CD4-positive, alpha-beta T cell treated with Interleukin-4 for 1 hour (primary cell): Measurements from ENCODE around the gene ARHGEF33.
"Not testable (repeated sequence)": the region's sequence is repeated elsewhere in the genome, so short reads cannot be mapped to it uniquely, and the experiment has no call there.

Experiments
- DNase-seq, 2 donors: peaks; one replicate each; pipeline ENCODE4 v3.0.0-alpha.2; 2020 to 2022

Gene ARHGEF33

GRCh38 chr2:38911191-38911590 lies 21.5 kb downstream of the ARHGEF33 start:
- DNase-seq: no peak

- no peak for DNase-seq
Measured at GRCh38 chr2:38912619-38913018, 22.9 kb downstream of the ARHGEF33 start.

GRCh38 chr2:38922389-38922788 lies 32.7 kb downstream of the ARHGEF33 start:
- no peak for DNase-seq

- no peak for DNase-seq
Measured at GRCh38 chr2:38922902-38923301, 33.2 kb downstream of the ARHGEF33 start.

- no peak for DNase-seq
Measured at GRCh38 chr2:38925982-38926381, 36.3 kb downstream of the ARHGEF33 start.

- DNase-seq: no peak
Measured at GRCh38 chr2:38930600-38930999, 40.9 kb downstream of the ARHGEF33 start.

GRCh38 chr2:38932586-38932985 lies 42.9 kb downstream of the ARHGEF33 start:
- DNase-seq: no peak

- DNase-seq: no peak
Measured at GRCh38 chr2:38933653-38934052, 44.0 kb downstream of the ARHGEF33 start.

- DNase-seq: no peak
Measured at GRCh38 chr2:38934742-38935141, 45.1 kb downstream of the ARHGEF33 start.

GRCh38 chr2:38935568-38936172 lies 46.0 kb downstream of the ARHGEF33 start:
- DNase-seq: no peak

- DNase-seq: not testable (repeated sequence)
Measured at GRCh38 chr2:38936516-38936915, 46.8 kb downstream of the ARHGEF33 start.

- no peak for DNase-seq
Measured at GRCh38 chr2:38937548-38937947, 47.9 kb downstream of the ARHGEF33 start.

- no peak for DNase-seq
Measured at GRCh38 chr2:38940746-38941145, 51.1 kb downstream of the ARHGEF33 start.

- DNase-seq: no peak
Measured at GRCh38 chr2:38943784-38944183, 54.1 kb downstream of the ARHGEF33 start.

- DNase-seq: no peak
Measured at GRCh38 chr2:38945372-38945771, 55.7 kb downstream of the ARHGEF33 start.

- DNase-seq: no peak
Measured at GRCh38 chr2:38945911-38946310, 56.2 kb downstream of the ARHGEF33 start.

GRCh38 chr2:38947241-38948239 lies 57.9 kb downstream of the ARHGEF33 start:
- DNase-seq: peak; percentile 64

- no peak for DNase-seq
Measured at GRCh38 chr2:38948387-38948882, 58.8 kb downstream of the ARHGEF33 start.

GRCh38 chr2:38948995-38949394 lies 59.3 kb downstream of the ARHGEF33 start:
- DNase-seq: no peak

GRCh38 chr2:38951766-38952165 lies 62.1 kb downstream of the ARHGEF33 start:
- DNase-seq: no peak

GRCh38 chr2:38957972-38958371 lies 68.3 kb downstream of the ARHGEF33 start:
- no peak for DNase-seq

- DNase-seq: no peak
Measured at GRCh38 chr2:38959466-38959865, 69.8 kb downstream of the ARHGEF33 start.

GRCh38 chr2:38959938-38960608 lies 70.4 kb downstream of the ARHGEF33 start:
- DNase-seq: peak; percentile 54 to 76
